Naive thymus-derived CD8-positive, alpha-beta T cell (primary cell): Measurements from ENCODE around the gene CFAP46. TPM values are rescaled to one million over a fixed set of nuclear protein-coding genes. Genes with fewer than 3 reads are reported as not detected.

Source experiments
- ATAC-seq, 2 donors: fragments of 150-1000 bp; cut with Tn5 transposase in 1 of 2; sonication (Bioruptor Pico), chemical (Tn5 transposase) in 1 of 2; 1 replicate in 1 of 2; 2 replicates in 1 of 2; pipeline ENCODE4 v1.10.0; 2021; ENCODE audit warnings: mild to moderate bottlenecking in 2 of 2, moderate library complexity in 2 of 2
- POLR2A ChIA-PET: fragments of 350-600 bp; sonication (Branson Sonifier 250); formaldehyde crosslinking; loops from one replicate; lab custom pipeline; 2021; ENCODE audit warnings: antibody characterized with exemption; lab: Charles Lee
- DNase-seq, 10 donors: peaks; one replicate each; pipeline versions ENCODE4 v3.0.0 to v3.0.0-alpha.2; 2020 to 2022
- H3K27ac Mint-ChIP-seq, 10 donors: one replicate each; pipeline ENCODE4 v1.8.0; 2020 to 2022; ENCODE audit warnings: mild to moderate bottlenecking in 10 of 10, mixed read lengths in 10 of 10, moderate library complexity in 4 of 10, inconsistent platforms in 1 of 10
- H3K27me3 Mint-ChIP-seq, 5 donors: one replicate each; pipeline ENCODE4 v1.8.0; 2021 to 2022; ENCODE audit warnings: mixed read lengths in 5 of 5
- H3K36me3 Mint-ChIP-seq, 3 donors: one replicate each; pipeline ENCODE4 v1.8.0; 2020 to 2022; ENCODE audit warnings: mixed read lengths in 3 of 3, mild to moderate bottlenecking in 2 of 3, inconsistent platforms in 1 of 3
- H3K4me1 Mint-ChIP-seq, 4 donors: one replicate each; pipeline ENCODE4 v1.8.0; 2021 to 2022; ENCODE audit warnings: mixed read lengths in 4 of 4
- H3K4me3 Mint-ChIP-seq, 10 donors: one replicate each; pipeline ENCODE4 v1.8.0; 2020 to 2022; ENCODE audit warnings: mild to moderate bottlenecking in 10 of 10, mixed read lengths in 10 of 10, moderate library complexity in 6 of 10, inconsistent platforms in 1 of 10
- H3K9me3 Mint-ChIP-seq, 9 donors: one replicate each; pipeline ENCODE4 v1.8.0; 2020 to 2022; ENCODE audit warnings: mixed read lengths in 9 of 9, mild to moderate bottlenecking in 3 of 9, inconsistent platforms in 1 of 9, moderate library complexity in 1 of 9
- polyA plus RNA-seq, 3 donors: library from polyadenylated mRNA; unstranded; fragments of 300-500 nt; fragmentation: Illumina TruSeq; gene quantifications; one replicate each; pipeline ENCODE4 v1.2.3, GENCODE V29; 2021
- total RNA-seq, 8 experiments: library from RNA in 2 of 8; stranded (reverse) in 2 of 8; gene quantifications; one replicate each; pipeline ENCODE4 v1.2.3 and lab custom pipeline; 2021 to 2026

The CFAP46 gene
- total and polyA plus RNA-seq, 5 experiments from 2014 or later, result not detected

DNA sequence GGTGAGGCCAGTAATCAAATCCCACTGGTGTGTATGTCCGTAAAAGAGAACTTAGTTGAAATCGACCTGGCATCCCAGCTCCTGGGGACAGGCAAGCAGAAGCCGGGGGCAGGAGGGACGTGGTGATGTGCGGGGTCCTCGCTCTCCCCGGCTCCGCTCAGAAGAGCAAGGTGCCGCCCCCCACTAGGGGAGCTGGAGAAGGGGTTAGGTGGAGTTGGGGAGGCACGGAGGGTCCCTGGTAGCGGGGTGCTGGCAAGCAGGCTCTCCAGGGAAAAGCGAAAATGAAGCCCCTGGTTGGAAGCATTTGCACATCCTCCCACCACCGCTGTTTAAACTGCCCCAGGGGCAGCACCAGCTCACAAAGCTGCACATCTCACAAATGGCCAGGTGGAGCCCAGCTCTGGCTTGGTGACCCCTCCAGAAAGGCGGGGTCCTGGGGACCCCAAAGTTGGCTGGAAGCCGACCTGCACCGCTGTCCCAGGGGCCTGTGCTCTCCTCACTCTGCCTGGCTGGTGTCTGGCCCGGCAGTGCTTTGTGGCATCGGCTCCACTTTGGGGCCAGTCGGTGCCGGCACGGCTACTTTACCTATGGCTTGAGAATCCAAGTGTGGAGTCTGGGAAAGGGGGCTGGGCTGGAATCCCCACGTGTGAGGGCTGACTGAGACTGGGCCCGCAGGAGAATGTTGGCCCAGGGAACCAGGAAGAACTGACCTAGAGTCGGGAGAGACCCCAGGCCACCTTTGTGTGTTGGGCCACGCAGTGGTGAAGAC, 2.9 kb upstream of the CFAP46 start:
- H3K36me3 Mint-ChIP-seq, result no peaks in the 10 kb centered on the region
- peak overlapping the region in 1 of 10 donors; percentile 46 for H3K27ac Mint-ChIP-seq
- peaks cover 23 to 72% (median 46%) of the 10 kb centered on the region in 5 donors for H3K27me3 Mint-ChIP-seq
- H3K4me1 Mint-ChIP-seq, result peaks cover 5 to 13% (median 8%) of the 10 kb centered on the region in 4 donors
- no peak for ATAC-seq
- POLR2A ChIA-PET, result no interaction called here
- H3K9me3 Mint-ChIP-seq, result peaks cover 0 to 2% (median 0%) of the 10 kb centered on the region in 9 donors
- H3K4me3 Mint-ChIP-seq, result no peak overlapping the region
- DNase-seq, result no peak

DNA sequence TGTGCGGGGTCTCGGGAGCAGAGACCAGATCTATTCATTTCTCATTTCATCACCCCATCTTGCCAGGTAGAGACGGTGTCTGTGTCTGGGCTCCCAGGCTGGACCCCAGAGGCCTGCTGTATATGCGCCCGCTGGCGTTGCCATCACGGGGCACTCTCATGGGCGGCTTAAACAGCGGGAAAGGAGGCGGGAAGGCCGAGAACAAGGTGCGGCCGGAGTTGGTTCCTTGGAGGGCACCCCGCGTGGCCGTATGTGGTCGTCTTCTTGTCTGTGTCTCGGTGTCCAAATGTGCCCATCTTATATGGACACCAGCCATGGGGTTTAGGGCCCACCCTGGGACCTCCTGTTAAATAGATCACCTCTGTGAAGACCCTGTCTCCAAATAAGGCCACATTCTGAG, 2.1 kb upstream of the CFAP46 start:
- peaks cover 0 to 2% (median 0%) of the 10 kb centered on the region in 9 donors for H3K9me3 Mint-ChIP-seq
- H3K4me1 Mint-ChIP-seq, result peaks cover 5 to 14% (median 11%) of the 10 kb centered on the region in 4 donors
- POLR2A ChIA-PET, result no interaction called here
- no peak for DNase-seq
- no peak for ATAC-seq
- no peak overlapping the region for H3K27ac Mint-ChIP-seq
- H3K36me3 Mint-ChIP-seq, result no peaks in the 10 kb centered on the region
- H3K4me3 Mint-ChIP-seq, result peak overlapping the region in 1 of 10 donors; percentile 12
- peaks cover 22 to 72% (median 54%) of the 10 kb centered on the region in 5 donors for H3K27me3 Mint-ChIP-seq

DNA sequence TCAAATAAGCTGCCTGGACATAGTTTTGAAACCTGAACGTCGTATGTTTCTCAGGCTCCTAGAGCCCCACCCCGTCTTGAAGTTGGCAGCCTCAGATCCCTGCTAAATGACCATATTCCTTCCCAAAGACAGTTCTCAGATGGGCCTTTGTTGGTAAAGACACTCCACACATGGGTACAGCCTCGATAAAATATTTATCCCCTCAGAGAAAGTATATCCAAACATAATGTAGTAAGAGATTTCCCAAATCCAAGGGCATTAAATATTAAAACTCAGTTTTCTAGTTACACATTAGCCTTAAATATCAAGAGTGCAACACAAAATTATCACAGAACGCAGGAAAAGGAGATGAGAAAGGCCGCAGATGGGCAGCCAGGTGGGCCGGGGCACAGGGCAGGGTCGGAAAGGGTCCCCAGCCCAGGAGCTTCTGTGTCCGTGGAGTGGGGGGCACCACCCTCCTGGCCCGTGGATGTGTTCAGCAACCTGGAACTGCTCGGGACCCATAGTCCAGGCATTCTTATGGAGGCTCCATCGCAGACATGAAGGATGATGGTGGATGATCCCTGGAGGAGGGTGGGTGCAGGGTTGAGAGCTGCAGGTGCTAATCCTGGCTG, 1.5 kb upstream of the CFAP46 start:
- DNase-seq (no peak), ATAC-seq (no peak)
- Mint-ChIP-seq H3K4me3 (peak overlapping the region in 2 of 10 donors; percentile 23 to 24), H3K4me1 (peaks cover 5 to 14% (median 12%) of the 10 kb centered on the region in 4 donors), H3K9me3 (no peaks in the 10 kb centered on the region), H3K27me3 (peaks cover 25 to 72% (median 57%) of the 10 kb centered on the region in 5 donors), H3K36me3 (no peaks in the 10 kb centered on the region), H3K27ac (no peak overlapping the region)
- POLR2A ChIA-PET, result no interaction called here

DNA sequence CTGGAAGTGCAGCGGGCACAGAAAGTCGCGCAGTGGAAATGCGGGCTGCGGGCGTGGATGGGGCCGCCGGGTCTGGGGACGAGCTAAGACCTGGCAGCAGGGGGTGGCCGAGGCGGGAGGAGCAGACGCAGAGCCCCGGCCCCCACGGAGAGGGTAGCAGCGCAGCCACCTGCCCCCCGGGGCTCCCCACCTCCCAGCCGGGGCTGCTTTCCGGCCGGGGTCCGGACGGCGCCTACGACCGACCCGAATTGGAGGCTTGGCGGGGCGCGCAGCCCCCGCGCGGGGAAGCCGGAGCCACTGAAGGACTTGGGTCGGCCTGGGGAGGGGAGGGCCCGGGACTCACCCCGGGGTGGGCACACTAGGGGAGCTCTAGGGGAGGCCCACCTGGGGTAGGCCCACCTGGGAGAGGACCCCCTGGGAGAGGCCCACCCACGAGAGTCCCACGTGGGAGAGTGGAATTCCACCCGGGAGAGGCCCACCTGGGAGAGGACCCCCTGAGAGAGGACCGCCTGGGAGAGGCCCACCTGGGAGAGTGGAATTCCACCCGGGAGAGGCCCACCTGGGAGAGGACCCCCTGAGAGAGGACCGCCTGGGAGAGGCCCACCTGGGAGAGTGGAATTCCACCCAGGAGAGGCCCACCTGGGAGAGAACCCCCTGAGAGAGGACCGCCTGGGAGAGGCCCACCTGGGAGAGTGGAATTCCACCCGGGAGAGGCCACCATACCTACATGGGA, 854 bp upstream of the CFAP46 start:
- Mint-ChIP-seq H3K4me3 (peak overlapping the region in 9 of 10 donors; percentile 24 to 85 (median 78)), H3K4me1 (peaks cover 5 to 14% (median 12%) of the 10 kb centered on the region in 4 donors), H3K36me3 (no peaks in the 10 kb centered on the region), H3K27me3 (peaks cover 25 to 76% (median 56%) of the 10 kb centered on the region in 5 donors), H3K27ac (no peak overlapping the region), H3K9me3 (no peaks in the 10 kb centered on the region)
- DNase-seq, result no peak
- no peak for ATAC-seq
- POLR2A ChIA-PET, result no interaction called here

DNA sequence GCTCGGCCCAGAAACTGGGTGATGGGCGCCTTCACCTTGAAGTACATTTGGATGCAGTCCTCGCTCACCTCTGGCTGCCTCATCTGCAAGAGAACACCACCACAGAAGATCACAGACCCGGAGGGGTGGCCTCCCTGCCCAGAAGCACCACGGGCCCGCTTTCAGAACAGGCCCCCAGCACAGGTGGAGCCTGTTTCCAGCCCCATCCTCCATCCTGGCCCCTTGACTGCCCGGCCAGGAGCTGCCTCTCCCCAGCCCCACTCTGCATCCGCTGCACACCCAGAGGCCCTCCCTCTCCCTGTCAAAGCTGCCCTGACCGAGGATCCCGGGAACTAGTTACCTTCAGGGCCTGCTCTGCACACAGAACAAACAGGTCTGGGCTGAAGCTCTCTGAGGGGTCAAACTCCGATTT, 724 bp downstream of the CFAP46 start:
- H3K27me3 Mint-ChIP-seq, result peaks cover 23 to 69% (median 51%) of the 10 kb centered on the region in 5 donors
- no peaks in the 10 kb centered on the region for H3K9me3 Mint-ChIP-seq
- no peaks in the 10 kb centered on the region for H3K36me3 Mint-ChIP-seq
- DNase-seq (no peak), ATAC-seq (no peak)
- peaks cover 3 to 14% (median 12%) of the 10 kb centered on the region in 4 donors for H3K4me1 Mint-ChIP-seq
- peak overlapping the region; percentile 36 to 71 (median 58) for H3K4me3 Mint-ChIP-seq
- POLR2A ChIA-PET, result no interaction called here
- no peak overlapping the region for H3K27ac Mint-ChIP-seq

DNA sequence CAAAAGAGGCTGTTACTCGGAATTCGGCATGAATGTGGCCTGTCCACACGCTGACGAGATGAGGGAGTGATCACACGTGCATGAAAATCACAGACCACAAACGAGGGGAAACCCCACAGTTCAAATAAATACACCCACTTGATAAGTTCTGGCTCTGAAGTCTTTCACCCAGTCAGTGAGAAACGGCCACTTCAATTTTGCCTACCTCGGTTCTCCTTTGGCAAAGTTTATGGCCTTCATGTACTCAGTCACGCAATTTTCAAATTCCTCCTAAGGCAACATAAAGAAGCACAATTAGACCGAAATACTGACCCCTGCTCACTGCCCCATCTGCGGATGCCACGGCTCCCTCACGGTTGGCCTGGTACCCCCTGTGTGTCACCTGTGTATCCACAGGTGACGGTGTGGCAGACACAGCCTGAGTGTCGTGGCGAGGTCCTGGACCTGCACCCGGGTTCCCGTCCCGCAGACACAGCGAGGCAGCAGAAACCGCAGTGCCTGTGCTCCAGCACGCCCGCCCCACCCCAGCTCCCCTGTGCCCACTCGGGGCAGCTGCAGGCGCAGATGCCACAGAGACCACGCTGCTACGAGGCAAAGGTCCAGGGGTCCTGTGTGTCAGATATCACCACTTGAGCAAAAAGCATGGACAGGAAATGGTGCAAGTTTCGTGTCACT, 1.4 kb downstream of the CFAP46 start:
- peak overlapping the region in 5 of 10 donors; percentile 9 to 71 (median 46) for H3K4me3 Mint-ChIP-seq

DNA sequence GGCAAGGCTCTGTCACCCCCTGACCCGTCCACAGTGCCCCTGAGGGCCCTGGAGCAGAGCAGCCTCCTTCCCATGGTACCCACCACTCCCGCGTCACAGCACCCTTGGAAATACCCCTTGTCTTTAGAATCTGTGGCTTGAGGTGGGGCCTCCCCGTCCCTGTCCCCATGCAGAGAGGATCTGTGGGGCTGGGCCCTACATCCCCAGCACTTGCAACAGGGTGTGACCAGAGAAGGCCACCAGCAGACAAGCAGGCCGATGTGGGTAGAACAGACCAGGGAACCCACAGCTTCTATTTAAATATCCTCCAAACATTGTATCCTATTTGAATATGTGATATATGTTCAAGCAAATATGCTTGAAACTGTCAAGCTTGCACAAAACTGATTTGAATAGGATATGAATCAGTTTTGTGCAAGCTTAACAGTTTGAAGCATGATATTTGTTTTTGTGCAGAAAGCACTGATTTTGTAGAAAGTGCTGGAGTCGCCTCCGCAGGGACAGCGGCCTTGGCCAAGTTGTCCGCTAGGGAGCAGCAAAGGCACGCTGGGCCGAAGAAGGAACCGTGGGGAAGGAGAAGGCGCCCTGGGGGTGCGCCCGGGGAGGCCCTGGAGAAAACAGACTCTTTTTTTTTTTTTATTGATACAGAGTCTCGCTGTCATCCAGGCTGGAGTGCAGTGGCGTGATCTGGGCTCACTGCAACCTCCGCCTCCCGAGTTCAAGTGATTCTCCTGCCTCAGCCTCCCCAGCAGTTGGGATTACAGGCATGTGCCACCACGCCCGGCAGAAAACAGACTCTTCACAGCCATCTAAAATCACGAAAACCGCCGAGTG, 2.2 kb downstream of the CFAP46 start:
- ATAC-seq, result no peak
- H3K36me3 Mint-ChIP-seq, result no peaks in the 10 kb centered on the region
- H3K4me1 Mint-ChIP-seq, result peaks cover 3 to 14% (median 12%) of the 10 kb centered on the region in 4 donors
- DNase-seq, result peak in 1 of 10 donors; percentile 18
- H3K27ac Mint-ChIP-seq, result no peak overlapping the region
- H3K4me3 Mint-ChIP-seq, result peak overlapping the region in 3 of 10 donors; percentile 9 to 64 (median 10)
- H3K27me3 Mint-ChIP-seq, result peaks cover 23 to 59% (median 44%) of the 10 kb centered on the region in 5 donors
- no peaks in the 10 kb centered on the region for H3K9me3 Mint-ChIP-seq
- POLR2A ChIA-PET, result no interaction called here

More for the DNA sequence above, 1.4 kb downstream of the CFAP46 start:
- H3K4me1 Mint-ChIP-seq, result peaks cover 3 to 14% (median 12%) of the 10 kb centered on the region in 4 donors
- no peak for ATAC-seq
- no peak overlapping the region for H3K27ac Mint-ChIP-seq
- POLR2A ChIA-PET, result no interaction called here
- no peaks in the 10 kb centered on the region for H3K36me3 Mint-ChIP-seq
- no peaks in the 10 kb centered on the region for H3K9me3 Mint-ChIP-seq
- peaks cover 23 to 64% (median 48%) of the 10 kb centered on the region in 5 donors for H3K27me3 Mint-ChIP-seq
- DNase-seq, result no peak

DNA sequence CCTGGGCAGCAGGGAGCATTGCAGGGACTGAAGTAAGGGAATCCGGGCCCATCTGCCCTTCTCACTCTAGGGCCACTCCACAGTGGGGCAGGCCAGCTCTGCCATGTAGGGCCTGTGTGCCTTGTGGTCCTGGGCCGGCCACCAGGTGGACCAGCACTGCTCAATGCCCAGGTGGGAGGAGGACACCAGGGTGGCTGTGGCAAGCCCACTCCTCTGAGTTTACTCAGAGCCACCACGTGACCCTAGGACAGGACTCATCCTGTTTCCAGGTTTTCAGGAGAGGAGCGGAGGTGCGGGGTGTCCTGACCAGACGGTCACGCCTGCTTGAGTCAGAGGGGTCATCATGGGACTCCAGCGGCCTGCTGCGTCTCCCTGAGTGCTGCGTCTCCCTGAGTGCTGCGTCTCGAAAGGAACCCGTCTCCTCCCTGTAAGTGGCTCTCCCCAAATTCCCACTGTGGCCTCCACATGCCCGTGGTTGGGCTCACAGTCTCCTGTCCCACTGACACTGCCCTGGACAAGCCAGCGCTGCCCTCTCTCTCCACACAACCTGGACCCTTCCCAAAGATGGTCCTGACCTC, 2.9 kb downstream of the CFAP46 start:
- ATAC-seq (no peak), DNase-seq (no peak)
- Mint-ChIP-seq H3K4me3 (no peak overlapping the region), H3K9me3 (no peaks in the 10 kb centered on the region), H3K4me1 (peaks cover 3 to 14% (median 12%) of the 10 kb centered on the region in 4 donors), H3K36me3 (no peaks in the 10 kb centered on the region), H3K27me3 (peaks cover 17 to 52% (median 36%) of the 10 kb centered on the region in 5 donors), H3K27ac (no peak overlapping the region)
- POLR2A ChIA-PET, result no interaction called here

DNA sequence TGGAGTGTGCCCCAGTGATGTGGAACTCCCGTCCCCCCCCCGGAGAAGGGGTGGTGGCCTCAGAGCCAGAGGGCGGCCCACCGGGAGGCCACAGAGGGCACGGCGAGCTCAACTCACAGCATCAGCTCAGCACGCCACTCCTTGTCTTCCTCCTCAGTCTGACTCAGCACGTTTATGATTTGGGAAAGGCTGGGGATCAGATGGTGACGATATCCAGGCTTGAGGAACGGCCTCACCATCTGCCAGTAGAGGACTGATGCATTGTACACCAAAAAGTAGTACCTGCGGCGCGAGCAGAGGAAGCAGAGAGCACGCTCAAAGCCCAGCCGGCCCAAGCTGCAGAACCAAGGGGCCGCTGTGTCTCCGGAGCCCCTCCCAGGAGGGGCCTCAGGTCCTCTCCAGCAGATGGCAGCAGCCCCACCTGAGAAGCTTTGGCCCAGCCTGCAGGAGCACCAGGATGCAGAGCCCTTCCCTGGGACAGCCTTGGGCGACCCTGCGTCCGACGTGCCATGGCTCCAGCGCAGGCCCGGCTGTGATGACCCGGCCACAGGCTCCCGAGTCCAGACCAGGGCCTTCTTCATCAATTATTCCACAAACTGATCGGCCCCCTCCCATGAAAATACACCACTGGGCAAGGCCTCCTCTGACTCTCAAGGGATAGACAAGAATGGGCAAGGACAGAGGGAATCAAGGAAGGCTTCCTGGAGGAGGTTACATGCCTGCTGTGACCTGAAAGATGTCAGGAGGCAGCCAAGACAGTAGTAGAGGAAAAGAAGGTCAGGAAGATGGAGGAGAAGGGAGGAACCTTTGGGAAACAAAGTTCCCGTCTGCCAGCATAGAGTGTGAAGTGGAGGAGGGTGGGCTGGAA, 3.7 kb downstream of the CFAP46 start:
- H3K27me3 Mint-ChIP-seq, result peaks cover 15 to 44% (median 32%) of the 10 kb centered on the region in 5 donors
- no peaks in the 10 kb centered on the region for H3K9me3 Mint-ChIP-seq
- no peaks in the 10 kb centered on the region for H3K36me3 Mint-ChIP-seq
- POLR2A ChIA-PET, result no interaction called here
- ATAC-seq, result no peak
- peak overlapping the region in 1 of 10 donors; percentile 33 for H3K4me3 Mint-ChIP-seq
- peak in 1 of 10 donors; percentile 65 for DNase-seq
- H3K4me1 Mint-ChIP-seq, result peaks cover 3 to 14% (median 11%) of the 10 kb centered on the region in 4 donors
- H3K27ac Mint-ChIP-seq, result no peak overlapping the region

DNA sequence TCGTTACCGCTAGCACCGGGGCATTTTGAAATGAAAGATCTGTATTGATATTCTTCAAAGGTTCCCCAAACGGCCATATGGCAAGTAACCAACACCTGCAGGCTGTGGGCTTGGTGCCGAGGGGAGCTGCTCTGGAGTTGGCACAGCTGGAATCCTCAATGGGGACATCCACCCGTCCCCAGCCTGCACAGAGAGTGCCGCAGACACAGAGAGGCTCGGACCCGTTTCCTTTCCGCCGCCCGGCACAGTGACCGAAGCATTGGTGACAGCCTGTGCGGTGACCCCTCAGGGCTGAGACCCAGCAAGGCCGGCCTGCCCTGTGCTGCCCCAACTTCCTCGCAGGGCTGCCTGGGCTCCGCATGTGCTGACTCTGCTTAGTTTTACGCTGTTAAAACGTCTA, 4.5 kb downstream of the CFAP46 start:
- Mint-ChIP-seq H3K27ac (no peak overlapping the region), H3K27me3 (peaks cover 14 to 42% (median 30%) of the 10 kb centered on the region in 5 donors), H3K4me3 (no peak overlapping the region), H3K4me1 (peaks cover 2 to 13% (median 10%) of the 10 kb centered on the region in 4 donors), H3K9me3 (no peaks in the 10 kb centered on the region), H3K36me3 (no peaks in the 10 kb centered on the region)
- DNase-seq (no peak), ATAC-seq (no peak)
- POLR2A ChIA-PET, result no interaction called here
